SKM-1 treated with dmso at 0.1 percent for 144 hours (cell line): ENCODE results near the gene PUM1.

ENCODE experiments used
- DNase-seq: peaks from one replicate; lab custom pipeline; 2025; ENCODE audit not compliant: unreplicated experiment; lab: John Stamatoyannopoulos, UW

PUM1 gene

DNA sequence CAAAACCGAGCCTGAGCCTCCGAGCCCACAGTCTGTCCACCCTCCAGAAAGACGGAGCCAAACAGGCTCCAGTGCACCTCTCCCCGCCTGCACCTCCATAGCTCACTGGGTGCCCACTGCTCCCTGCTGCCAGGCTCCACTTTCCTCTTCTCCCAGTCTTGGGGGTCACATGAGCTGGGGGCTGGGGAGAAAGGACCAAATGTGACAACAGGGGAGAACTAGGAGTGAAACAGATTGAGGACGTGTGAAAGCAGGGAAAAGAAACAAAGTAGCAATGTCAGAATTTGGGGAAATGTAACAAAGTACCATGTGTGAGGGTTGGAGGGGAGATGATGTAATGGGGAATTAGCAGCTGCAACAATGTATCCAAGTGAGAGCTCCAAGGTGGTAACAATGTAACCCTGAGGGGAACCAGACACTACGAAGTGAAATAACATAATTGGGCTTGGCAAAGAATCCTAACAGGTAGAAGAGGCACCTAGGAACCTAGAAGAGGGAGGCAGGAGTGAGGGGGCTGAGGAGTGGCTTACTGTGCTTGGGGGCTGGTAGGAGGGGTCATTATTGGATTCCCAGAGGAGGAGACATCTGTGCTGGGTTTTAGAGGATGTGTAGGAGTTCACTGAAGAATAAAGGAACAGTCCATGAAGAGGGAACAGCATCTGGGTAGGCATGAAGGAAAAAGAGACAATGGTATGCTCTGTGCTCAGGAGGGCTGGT, 169.4 kb downstream of the PUM1 start:
- no peak for DNase-seq

DNA sequence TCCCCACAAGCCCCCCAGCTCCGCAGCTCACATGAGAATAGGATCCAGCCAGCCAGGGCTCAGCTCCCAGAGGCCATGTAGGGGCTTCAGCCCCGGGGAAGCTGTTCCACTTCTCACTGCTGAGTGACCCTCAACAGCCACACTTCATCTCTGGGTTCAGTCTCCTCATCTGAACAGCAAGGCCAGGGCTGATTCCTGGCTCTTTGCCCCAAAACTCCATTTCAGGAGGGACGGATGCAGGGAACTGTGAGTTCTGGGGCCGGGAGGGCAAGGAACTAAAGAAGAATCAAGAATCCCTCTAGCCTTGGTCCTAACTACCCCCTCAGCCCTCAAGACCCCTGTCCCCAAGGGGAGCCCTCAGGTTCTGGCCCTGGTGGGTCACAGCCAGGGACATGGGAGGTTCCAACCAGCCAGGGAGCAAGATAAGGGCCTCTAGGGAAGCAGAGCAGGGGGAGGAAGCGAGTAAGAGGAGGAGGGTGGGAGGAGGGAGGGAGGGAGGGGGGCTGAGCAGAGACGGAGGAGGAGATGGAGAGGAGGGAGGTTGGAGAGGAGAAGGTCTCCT, 170.1 kb downstream of the PUM1 start:
- no peak for DNase-seq

GRCh38 chr1:30894508-30894973, 171.0 kb downstream of the PUM1 start:
- DNase-seq, result no peak

- no peak for DNase-seq
Measured at GRCh38 chr1:30893776-30894507, 171.6 kb downstream of the PUM1 start.

DNA sequence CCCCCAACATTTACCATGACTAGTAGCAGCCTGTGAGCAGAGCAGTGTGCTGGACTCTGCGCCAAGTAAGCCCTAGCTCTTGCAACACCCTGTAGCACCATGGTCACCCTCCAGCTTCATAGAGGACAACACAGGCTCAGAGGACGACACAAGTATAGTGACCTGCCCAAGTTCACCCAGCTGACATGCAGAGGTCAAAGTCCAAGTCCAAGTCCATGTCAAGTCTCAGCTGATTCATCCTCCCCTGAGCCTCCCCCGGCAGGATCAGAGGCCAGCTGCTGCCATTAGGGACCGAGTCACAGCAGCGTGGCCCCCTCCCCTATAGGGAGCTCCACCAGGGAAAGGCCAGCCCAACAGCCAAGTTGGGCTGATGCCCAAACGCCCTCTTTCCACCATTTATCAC, 172.8 kb downstream of the PUM1 start:
- DNase-seq, result no peak

GRCh38 chr1:30891227-30891552, 174.3 kb downstream of the PUM1 start:
- no peak for DNase-seq

DNA sequence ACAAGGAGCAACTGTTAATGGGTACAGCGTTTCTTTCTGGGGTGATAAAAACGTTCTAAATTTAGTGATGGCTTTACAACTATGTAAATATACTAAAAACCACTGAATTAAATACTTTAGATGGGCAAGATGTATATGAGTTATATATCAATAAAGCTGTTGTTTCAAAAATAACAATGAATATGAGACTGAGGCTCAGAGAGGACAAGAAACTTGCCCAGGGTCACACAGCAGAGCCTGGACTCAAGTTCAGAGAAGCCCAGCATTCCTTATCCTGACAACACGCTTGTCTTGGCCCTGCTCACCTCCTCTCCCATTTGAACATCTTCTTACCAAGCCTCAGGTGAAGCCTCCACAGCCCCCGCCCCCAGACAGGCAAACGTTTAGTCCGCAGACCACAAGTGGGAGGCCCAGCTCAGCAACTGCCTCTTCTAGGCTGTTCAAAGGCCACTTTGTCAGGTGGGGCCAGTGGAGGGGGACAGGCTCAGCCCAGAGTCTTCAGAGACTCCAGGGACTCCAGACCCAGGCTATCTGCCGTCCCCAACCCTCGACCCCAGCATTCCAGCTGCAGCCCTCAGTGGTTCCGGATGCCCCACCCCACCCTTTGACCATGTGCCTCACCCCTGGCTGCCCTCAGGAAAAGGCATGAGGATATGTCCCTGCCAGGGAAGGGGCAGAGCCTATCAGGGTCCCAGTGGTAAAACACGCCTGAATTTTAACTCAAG, 174.9 kb downstream of the PUM1 start:
- no peak for DNase-seq

GRCh38 chr1:30889511-30889910, 176.0 kb downstream of the PUM1 start:
- no peak for DNase-seq

DNA sequence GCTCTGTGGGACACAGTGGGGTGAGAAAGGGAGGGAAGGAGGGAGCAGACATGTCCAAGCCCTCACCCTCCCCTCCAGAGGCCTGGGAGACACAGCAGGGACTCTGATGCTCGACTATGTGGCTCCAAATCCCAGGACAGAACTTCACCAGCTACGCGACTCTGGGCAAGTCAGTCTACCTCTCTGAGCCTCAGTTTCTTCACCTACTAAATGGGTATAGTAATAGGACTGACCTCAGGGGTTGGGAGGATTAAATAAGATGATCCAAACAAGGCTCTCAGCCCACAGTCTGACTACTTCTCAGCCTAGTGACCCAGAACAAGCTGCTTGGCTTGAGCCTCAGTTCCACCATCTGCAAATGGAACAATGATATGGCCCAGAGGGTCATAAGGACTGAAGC, 176.5 kb downstream of the PUM1 start:
- no peak for DNase-seq

- DNase-seq, result no peak
Measured at GRCh38 chr1:30888391-30888790, 177.1 kb downstream of the PUM1 start.

DNA sequence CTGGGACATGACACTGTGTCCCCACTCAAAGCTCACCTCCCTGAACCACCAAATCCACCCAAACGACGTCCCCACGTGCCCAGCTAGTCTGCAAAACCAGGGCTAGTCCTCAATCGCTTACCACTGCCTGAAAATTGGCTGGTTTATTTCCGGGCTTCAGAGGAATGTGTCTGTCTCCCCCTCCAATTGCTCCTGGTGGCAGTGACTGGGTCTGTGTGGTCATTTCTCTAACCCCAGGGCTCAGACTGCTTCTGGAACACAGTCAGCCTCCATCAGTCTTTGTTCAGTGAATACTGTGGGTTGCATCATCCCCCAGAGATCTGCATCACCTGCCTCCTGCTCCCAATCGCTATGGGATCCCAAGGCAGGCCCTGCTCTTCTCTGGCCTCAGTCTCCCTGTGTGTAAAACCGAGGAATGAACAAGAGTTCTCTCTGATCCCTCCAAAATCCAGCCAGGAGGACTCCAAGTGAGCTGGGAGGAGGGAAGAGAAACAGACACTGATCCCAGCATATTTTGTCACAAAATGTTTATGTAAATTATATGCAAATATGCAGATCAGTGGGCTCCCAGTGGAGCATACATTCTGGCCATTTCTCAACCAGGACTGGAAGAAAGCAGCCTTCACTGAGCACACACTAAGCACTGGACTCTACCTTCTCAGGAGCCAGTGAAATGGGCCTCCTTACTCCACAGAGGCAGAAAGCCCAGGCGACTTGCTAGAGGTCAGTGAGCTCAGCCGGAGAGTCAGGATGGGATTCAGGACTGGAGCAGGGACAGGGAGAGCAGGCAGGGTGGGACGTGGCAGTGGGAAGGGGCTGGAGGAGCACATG, 177.8 kb downstream of the PUM1 start:
- no peak for DNase-seq

DNA sequence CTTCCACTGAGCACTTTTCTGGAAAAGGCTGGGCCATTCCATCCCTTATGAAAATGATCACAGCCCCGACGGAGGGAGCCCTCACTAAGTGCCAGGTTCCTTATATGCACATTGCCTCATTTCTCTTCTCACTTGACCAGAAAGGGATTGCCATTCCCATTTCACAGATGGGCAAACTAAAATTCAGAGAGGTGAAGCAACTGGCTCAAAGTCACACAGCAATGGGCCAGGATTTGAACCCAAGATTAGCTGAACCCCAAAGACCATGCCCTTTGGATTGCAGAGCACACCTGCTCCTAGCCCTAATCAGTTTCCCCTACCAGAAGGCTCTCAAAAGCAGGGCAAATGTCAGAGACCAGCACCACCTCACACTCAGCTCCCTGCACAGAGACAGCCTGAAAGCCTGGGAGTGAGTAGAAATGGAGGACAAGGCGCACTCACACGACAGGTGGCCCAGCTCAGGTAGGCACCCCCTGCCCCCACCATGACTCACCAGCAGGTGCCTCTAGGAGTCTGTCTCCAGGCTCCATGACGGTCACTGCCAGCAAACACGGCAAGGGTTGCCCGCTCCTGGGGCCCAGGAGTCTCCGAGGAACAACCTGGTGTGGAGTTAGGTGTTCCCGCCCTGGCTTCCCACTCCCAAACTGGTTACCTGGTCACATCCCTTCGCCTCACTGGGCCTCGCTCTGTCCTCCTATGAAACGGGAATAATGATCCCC, 178.6 kb downstream of the PUM1 start:
- DNase-seq, result no peak

GRCh38 chr1:30885570-30886522, 179.7 kb downstream of the PUM1 start:
- no peak for DNase-seq

DNA sequence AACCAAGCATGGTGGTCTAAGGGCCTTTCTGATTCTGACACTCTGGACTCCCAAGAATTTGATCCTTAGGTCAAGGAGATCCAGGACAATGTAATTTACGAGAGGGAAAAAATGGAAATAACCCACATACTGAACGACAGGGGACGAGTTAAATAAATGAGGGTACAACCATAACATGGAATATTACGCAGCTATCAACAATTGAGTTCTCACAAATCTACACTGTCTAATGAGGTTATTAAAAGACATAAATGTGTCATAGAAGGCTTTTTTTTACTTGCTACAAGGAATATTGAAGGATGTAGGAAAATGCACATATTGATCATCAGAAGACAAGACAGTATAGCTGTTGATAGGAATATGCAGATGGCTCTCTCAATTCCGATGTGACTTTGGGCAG, 180.8 kb downstream of the PUM1 start:
- no peak for DNase-seq

- DNase-seq, result no peak
Measured at GRCh38 chr1:30883389-30884172, 181.9 kb downstream of the PUM1 start.

DNA sequence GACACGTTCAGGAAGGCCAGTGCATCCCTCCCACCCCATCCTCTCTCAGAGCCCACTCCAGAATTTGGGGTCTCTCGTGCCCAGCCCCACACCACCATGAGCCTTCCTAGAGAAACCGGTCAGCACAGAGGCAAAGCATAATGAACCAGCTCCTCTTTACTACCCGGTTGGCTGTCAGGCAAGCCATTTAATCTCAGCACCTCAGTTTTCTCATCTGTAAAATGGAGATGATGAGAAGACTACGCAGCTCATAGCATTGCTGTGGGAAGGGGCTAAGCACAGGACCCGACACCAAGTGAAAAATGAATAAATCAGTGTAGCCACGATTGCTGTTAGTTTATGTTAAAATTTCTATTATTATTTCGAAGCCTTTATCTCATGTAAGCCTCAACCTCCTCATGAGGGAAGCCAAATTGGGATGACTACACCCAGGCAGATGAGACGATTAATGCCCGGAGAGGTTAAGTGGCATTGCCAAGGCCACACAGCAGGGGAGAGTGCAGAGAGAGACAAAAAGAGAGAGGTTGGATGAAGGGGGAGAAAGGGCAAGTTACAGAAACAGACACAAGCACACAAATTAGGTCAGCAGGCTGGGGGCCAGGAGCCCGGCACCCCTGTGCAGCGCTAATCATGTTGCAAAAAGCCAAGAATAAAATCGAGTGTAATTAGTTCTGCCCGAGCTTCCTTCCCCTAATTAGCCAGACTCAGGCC, 182.7 kb downstream of the PUM1 start:
- DNase-seq, result no peak
